IPS DF 6.9 (cell line): ENCODE measurements around the gene IFITM10.

Source experiments
- DNase-seq: peaks from one replicate; pipeline ENCODE4 v3.0.0-alpha.2; 2013; ENCODE audit warnings: low read depth, low spot score
- H3K27ac ChIP-seq: one replicate; pipeline ENCODE4 v1.5.1; 2013; ENCODE audit warnings: low read length, control low read depth
- H3K27me3 ChIP-seq: 2 replicates; pipeline ENCODE4 v1.6.1; 2013; ENCODE audit warnings: mild to moderate bottlenecking, low read length; ENCODE audit not compliant: control insufficient read depth, insufficient read depth
- H3K36me3 ChIP-seq: 2 replicates; pipeline ENCODE4 v1.6.1; 2013; ENCODE audit warnings: low read length; ENCODE audit not compliant: control insufficient read depth, insufficient read depth
- H3K4me1 ChIP-seq: 2 replicates; pipeline ENCODE4 v1.6.1; 2013; ENCODE audit warnings: low read length; ENCODE audit not compliant: control insufficient read depth, insufficient read depth
- H3K4me3 ChIP-seq: 2 replicates; pipeline ENCODE4 v1.5.1; 2013; ENCODE audit warnings: mild to moderate bottlenecking, low read length
- H3K9me3 ChIP-seq: 2 replicates; pipeline ENCODE4 v1.6.1; 2013; ENCODE audit warnings: low read length, inconsistent platforms; ENCODE audit not compliant: control insufficient read depth, insufficient read depth
- WGBS: extraction: QIAGEN DNeasy Blood & Tissue Kit; methylation state at CpG from one replicate; pipeline ENCODE4 v1.1.7; 2013; ENCODE audit warnings: mixed read lengths, missing lambda C conversion rate; ENCODE audit not compliant: insufficient read length, insufficient coverage; 5-methylcytosine and 5-hydroxymethylcytosine counted together

The IFITM10 gene

GRCh38 chr11:1755692-1756561 lies 5.5 kb upstream of the IFITM10 start:
- no CpG with 5 or more reads among the region's 16 CpGs for WGBS
- no peak for DNase-seq

GRCh38 chr11:1755344-1755691 lies 4.9 kb upstream of the IFITM10 start:
- Histone ChIP-seq H3K27ac (no peak overlapping the region), H3K27me3 (no peaks in the 10 kb centered on the region), H3K4me1 (no peaks in the 10 kb centered on the region; the same call in 1 of the 2 replicates), H3K9me3 (no peaks in the 10 kb centered on the region), H3K4me3 (no peak overlapping the region), H3K36me3 (peaks cover 25% of the 10 kb centered on the region)
- DNase-seq = no peak
- no CpG with 5 or more reads among the region's 9 CpGs for WGBS

More at GRCh38 chr11:1755692-1756561, 5.5 kb upstream of the IFITM10 start:
- Histone ChIP-seq H3K27me3 (no peaks in the 10 kb centered on the region), H3K4me1 (no peaks in the 10 kb centered on the region; the same call in 1 of the 2 replicates), H3K4me3 (no peak overlapping the region), H3K9me3 (no peaks in the 10 kb centered on the region), H3K27ac (no peak overlapping the region), H3K36me3 (peaks cover 29% of the 10 kb centered on the region)

GRCh38 chr11:1754376-1755150 lies 4.2 kb upstream of the IFITM10 start:
- H3K36me3 ChIP-seq = peaks cover 23% of the 10 kb centered on the region
- DNase-seq = no peak
- no peak overlapping the region for H3K27ac ChIP-seq
- H3K4me3 ChIP-seq = no peak overlapping the region
- peaks cover under 1% of the 10 kb centered on the region; the same call in 1 of the 2 replicates for H3K27me3 ChIP-seq
- no CpG with 5 or more reads among the region's 8 CpGs for WGBS
- no peaks in the 10 kb centered on the region for H3K9me3 ChIP-seq
- H3K4me1 ChIP-seq = no peaks in the 10 kb centered on the region; the same call in 1 of the 2 replicates

- WGBS = no CpG with 5 or more reads among the region's 14 CpGs
- peaks cover 19% of the 10 kb centered on the region for H3K36me3 ChIP-seq
- no peaks in the 10 kb centered on the region for H3K9me3 ChIP-seq
- H3K4me3 ChIP-seq = no peak overlapping the region
- H3K4me1 ChIP-seq = no peaks in the 10 kb centered on the region; the same call in 1 of the 2 replicates
- H3K27me3 ChIP-seq = peaks cover 5% of the 10 kb centered on the region; the same call in 1 of the 2 replicates
- no peak for DNase-seq
- no peak overlapping the region for H3K27ac ChIP-seq
Observed at GRCh38 chr11:1753929-1754305, 3.5 kb upstream of the IFITM10 start.

- no CpG with 5 or more reads among the region's 38 CpGs for WGBS
- no peak overlapping the region for H3K4me3 ChIP-seq
- peaks cover 16% of the 10 kb centered on the region for H3K36me3 ChIP-seq
- H3K4me1 ChIP-seq = no peaks in the 10 kb centered on the region; the same call in 1 of the 2 replicates
- no peak overlapping the region for H3K27ac ChIP-seq
- no peak for DNase-seq
- peaks cover 10% of the 10 kb centered on the region; the same call in 1 of the 2 replicates for H3K27me3 ChIP-seq
- H3K9me3 ChIP-seq = no peaks in the 10 kb centered on the region
Observed at GRCh38 chr11:1753229-1753928, 3.0 kb upstream of the IFITM10 start.

- H3K36me3 ChIP-seq = peaks cover 16% of the 10 kb centered on the region
- DNase-seq = no peak
- no peaks in the 10 kb centered on the region for H3K9me3 ChIP-seq
- no peak overlapping the region for H3K27ac ChIP-seq
- no peak overlapping the region for H3K4me3 ChIP-seq
- H3K27me3 ChIP-seq = peaks cover 14% of the 10 kb centered on the region
- no CpG with 5 or more reads among the region's 10 CpGs for WGBS
- H3K4me1 ChIP-seq = peaks cover 2% of the 10 kb centered on the region; the same call in 1 of the 2 replicates
Observed at GRCh38 chr11:1752907-1753228, 2.5 kb upstream of the IFITM10 start.

GRCh38 chr11:1751999-1752906 lies 1.9 kb upstream of the IFITM10 start:
- no peak for DNase-seq
- Histone ChIP-seq H3K27me3 (peaks cover 14% of the 10 kb centered on the region), H3K4me1 (peaks cover 2% of the 10 kb centered on the region; the same call in 1 of the 2 replicates), H3K4me3 (no peak overlapping the region), H3K27ac (no peak overlapping the region), H3K36me3 (peaks cover 15% of the 10 kb centered on the region), H3K9me3 (no peaks in the 10 kb centered on the region)
- no CpG with 5 or more reads among the region's 24 CpGs for WGBS

- no peak overlapping the region for H3K27ac ChIP-seq
Observed at GRCh38 chr11:1751531-1751921, 1.1 kb upstream of the IFITM10 start.

GRCh38 chr11:1750840-1751530 lies 590 bp upstream of the IFITM10 start:
- Histone ChIP-seq H3K27ac (no peak overlapping the region), H3K27me3 (peaks cover 14% of the 10 kb centered on the region), H3K4me1 (peaks cover 2% of the 10 kb centered on the region; the same call in 1 of the 2 replicates), H3K4me3 (no peak overlapping the region), H3K36me3 (peaks cover 7% of the 10 kb centered on the region), H3K9me3 (no peaks in the 10 kb centered on the region)
- DNase-seq = no peak
- no CpG with 5 or more reads among the region's 14 CpGs for WGBS

More at GRCh38 chr11:1751531-1751921, 1.1 kb upstream of the IFITM10 start:
- H3K27me3 ChIP-seq = peaks cover 14% of the 10 kb centered on the region
- WGBS = no CpG with 5 or more reads among the region's 5 CpGs
- no peak overlapping the region for H3K4me3 ChIP-seq
- DNase-seq = no peak
- peaks cover 8% of the 10 kb centered on the region for H3K36me3 ChIP-seq
- peaks cover 2% of the 10 kb centered on the region; the same call in 1 of the 2 replicates for H3K4me1 ChIP-seq
- H3K9me3 ChIP-seq = no peaks in the 10 kb centered on the region
